ENCODE results near the gene UBXN10.

The UBXN10 gene

DNA sequence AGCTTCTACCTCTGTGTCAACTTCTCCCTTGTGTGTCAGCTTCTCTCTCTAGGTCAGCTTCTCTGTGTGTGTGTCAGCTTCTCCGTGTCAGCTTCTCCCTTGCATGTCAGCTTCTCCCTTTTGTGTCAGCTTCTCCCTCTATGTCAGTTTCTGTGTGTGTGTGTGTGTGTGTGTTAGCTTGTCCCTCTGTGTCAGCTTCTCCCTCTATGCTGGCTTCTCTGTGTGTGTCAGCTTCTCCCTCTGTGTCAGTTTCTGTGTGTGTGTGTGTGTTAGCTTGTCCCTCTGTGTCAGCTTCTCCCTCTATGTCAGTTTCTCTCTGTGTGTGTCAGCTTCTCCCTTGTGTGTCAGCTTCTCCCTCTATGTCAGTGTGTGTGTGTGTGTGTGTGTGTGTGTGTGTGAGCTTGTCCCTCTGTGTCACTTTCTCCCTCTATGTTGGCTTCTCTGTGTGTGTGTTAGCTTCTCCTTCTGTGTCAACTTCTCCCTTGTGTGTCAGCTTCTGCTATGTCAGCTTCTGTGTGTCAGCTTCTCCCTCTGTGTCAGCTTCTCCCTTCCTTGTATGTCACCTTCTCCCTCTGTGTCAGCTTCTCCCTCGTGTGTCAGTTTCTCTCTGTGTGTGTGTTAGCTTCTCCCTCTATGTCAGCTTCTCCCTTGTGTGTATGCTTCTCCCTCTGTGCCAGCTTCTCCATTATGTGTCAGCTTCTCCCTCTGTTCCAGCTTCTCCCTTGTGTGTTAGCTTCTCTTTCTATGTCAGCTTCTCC, 6.3 kb upstream of the UBXN10 start:
- no peaks in the 10 kb centered on the region for H3K4me1 ChIP-seq (ENCODE audit: low read depth, poor library complexity, severe bottlenecking)

GRCh38 chr1:20180129-20180843, 5.6 kb upstream of the UBXN10 start:
- H3K27me3 ChIP-seq (ENCODE audit: insufficient read depth, low read depth) = peaks cover 29% of the 10 kb centered on the region
- TF ChIP-seq, protein P1, sequence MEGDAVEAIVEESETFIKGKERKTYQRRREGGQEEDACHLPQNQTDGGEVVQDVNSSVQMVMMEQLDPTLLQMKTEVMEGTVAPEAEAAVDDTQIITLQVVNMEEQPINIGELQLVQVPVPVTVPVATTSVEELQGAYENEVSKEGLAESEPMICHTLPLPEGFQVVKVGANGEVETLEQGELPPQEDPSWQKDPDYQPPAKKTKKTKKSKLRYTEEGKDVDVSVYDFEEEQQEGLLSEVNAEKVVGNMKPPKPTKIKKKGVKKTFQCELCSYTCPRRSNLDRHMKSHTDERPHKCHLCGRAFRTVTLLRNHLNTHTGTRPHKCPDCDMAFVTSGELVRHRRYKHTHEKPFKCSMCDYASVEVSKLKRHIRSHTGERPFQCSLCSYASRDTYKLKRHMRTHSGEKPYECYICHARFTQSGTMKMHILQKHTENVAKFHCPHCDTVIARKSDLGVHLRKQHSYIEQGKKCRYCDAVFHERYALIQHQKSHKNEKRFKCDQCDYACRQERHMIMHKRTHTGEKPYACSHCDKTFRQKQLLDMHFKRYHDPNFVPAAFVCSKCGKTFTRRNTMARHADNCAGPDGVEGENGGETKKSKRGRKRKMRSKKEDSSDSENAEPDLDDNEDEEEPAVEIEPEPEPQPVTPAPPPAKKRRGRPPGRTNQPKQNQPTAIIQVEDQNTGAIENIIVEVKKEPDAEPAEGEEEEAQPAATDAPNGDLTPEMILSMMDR (conservative IDR thresholded peaks at IDR 0.05; ENCODE audit: low read depth, low read length) = no peak
- no peaks in the 10 kb centered on the region for H3K4me1 ChIP-seq (ENCODE audit: low read depth, poor library complexity, severe bottlenecking)
- no peak overlapping the region for H3K27ac ChIP-seq
- no peaks in the 10 kb centered on the region for H3K36me3 ChIP-seq (ENCODE audit: insufficient read depth)
- H3K4me3 ChIP-seq (IDR thresholded peaks at IDR 0.05; ENCODE audit: insufficient read depth, low read depth, low read length) = no peak overlapping the region
- no peak overlapping the region for H3K9ac ChIP-seq
- H3K79me2 ChIP-seq (ENCODE audit: insufficient read depth, low read depth) = no peaks in the 10 kb centered on the region
- H2AFZ ChIP-seq (ENCODE audit: low read depth) = no peak overlapping the region
- H4K20me1 ChIP-seq (ENCODE audit: insufficient read depth) = no peaks in the 10 kb centered on the region
- H3K4me2 ChIP-seq = no peak overlapping the region

More for the DNA sequence above, 6.3 kb upstream of the UBXN10 start:
- Histone ChIP-seq H3K27ac (no peak overlapping the region), H2AFZ (ENCODE audit: low read depth) (no peak overlapping the region), H3K36me3 (ENCODE audit: insufficient read depth) (no peaks in the 10 kb centered on the region), H3K79me2 (ENCODE audit: insufficient read depth, low read depth) (no peaks in the 10 kb centered on the region), H4K20me1 (ENCODE audit: insufficient read depth) (no peaks in the 10 kb centered on the region), H3K27me3 (ENCODE audit: insufficient read depth, low read depth) (peaks cover 27% of the 10 kb centered on the region), H3K9ac (no peak overlapping the region), H3K4me3 (IDR thresholded peaks at IDR 0.05; ENCODE audit: insufficient read depth, low read depth, low read length) (no peak overlapping the region), H3K4me2 (no peak overlapping the region)
- TF ChIP-seq, protein P1 (conservative IDR thresholded peaks at IDR 0.05; ENCODE audit: low read depth, low read length) = no peak

DNA sequence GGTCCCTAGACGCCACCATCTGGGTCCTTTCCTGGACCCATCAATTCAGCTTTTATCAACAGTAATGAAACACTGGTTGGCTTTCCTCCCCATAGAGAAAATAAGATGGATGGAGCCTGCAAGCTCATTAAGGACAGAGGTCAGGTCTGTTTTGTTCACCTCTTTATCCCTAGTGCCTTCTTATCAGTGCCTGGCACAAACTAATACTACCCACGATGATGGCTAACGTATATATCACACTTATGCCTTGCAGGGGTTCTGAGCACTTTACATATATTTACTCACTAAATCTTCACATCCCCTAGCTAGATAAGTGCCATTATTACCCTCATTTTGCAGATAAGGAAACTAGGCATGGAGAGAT, 5.1 kb upstream of the UBXN10 start:
- no peak overlapping the region for H3K9ac ChIP-seq
- no peaks in the 10 kb centered on the region for H3K4me1 ChIP-seq (ENCODE audit: low read depth, poor library complexity, severe bottlenecking)
- H2AFZ ChIP-seq (ENCODE audit: low read depth) = no peak overlapping the region
- H3K79me2 ChIP-seq (ENCODE audit: insufficient read depth, low read depth) = no peaks in the 10 kb centered on the region
- H4K20me1 ChIP-seq (ENCODE audit: insufficient read depth) = no peaks in the 10 kb centered on the region
- no peak overlapping the region for H3K4me3 ChIP-seq (IDR thresholded peaks at IDR 0.05; ENCODE audit: insufficient read depth, low read depth, low read length)
- H3K36me3 ChIP-seq (ENCODE audit: insufficient read depth) = no peaks in the 10 kb centered on the region
- H3K27ac ChIP-seq = no peak overlapping the region
- no peak overlapping the region for H3K4me2 ChIP-seq
- TF ChIP-seq, protein P1 (conservative IDR thresholded peaks at IDR 0.05; ENCODE audit: low read depth, low read length) = no peak
- peaks cover 30% of the 10 kb centered on the region for H3K27me3 ChIP-seq (ENCODE audit: insufficient read depth, low read depth)

- Histone ChIP-seq H3K27me3 (ENCODE audit: insufficient read depth, low read depth) (peaks cover 29% of the 10 kb centered on the region), H4K20me1 (ENCODE audit: insufficient read depth) (no peaks in the 10 kb centered on the region), H3K9ac (no peak overlapping the region), H3K79me2 (ENCODE audit: insufficient read depth, low read depth) (no peaks in the 10 kb centered on the region), H3K4me2 (no peak overlapping the region), H2AFZ (ENCODE audit: low read depth) (no peak overlapping the region), H3K4me3 (IDR thresholded peaks at IDR 0.05; ENCODE audit: insufficient read depth, low read depth, low read length) (no peak overlapping the region), H3K27ac (no peak overlapping the region), H3K36me3 (ENCODE audit: insufficient read depth) (no peaks in the 10 kb centered on the region), H3K4me1 (ENCODE audit: low read depth, poor library complexity, severe bottlenecking) (no peaks in the 10 kb centered on the region)
- TF ChIP-seq, protein P1 (conservative IDR thresholded peaks at IDR 0.05; ENCODE audit: low read depth, low read length) = no peak
These were observed 3.5 kb upstream of the UBXN10 start for GRCh38 chr1:20182415-20182814.
